Liver (tissue), 9 donors: Measurements from ENCODE around the gene MAP3K21. TPM values are rescaled to one million over a fixed set of nuclear protein-coding genes. Genes with fewer than 3 reads are reported as not detected.

ENCODE experiments used
- DNase-seq: peaks from one replicate; pipeline ENCODE4 v3.0.0-alpha.2; 2017; ENCODE audit warnings: low spot score
- H3K27ac ChIP-seq, 2 donors: one replicate each; pipeline ENCODE4 v1.7.0; 2013; ENCODE audit warnings: inconsistent platforms in 2 of 2, low read length in 2 of 2, control low read depth in 1 of 2, low read depth in 1 of 2, mild to moderate bottlenecking in 1 of 2
- H3K27me3 ChIP-seq, 4 donors: one replicate each; pipeline versions ENCODE4 v1.6.1 to v1.7.0; 2013; ENCODE audit warnings: low read length in 3 of 4, inconsistent platforms in 1 of 4, mild to moderate bottlenecking in 1 of 4, moderate library complexity in 1 of 4; ENCODE audit not compliant: control insufficient read depth in 4 of 4, insufficient read depth in 4 of 4
- H3K36me3 ChIP-seq, 4 donors: one replicate each; pipeline versions ENCODE4 v1.6.1 to v1.7.0; 2013; ENCODE audit warnings: low read length in 3 of 4, mild to moderate bottlenecking in 3 of 4, low read depth in 1 of 4, moderate library complexity in 1 of 4; ENCODE audit not compliant: control insufficient read depth in 4 of 4, insufficient read depth in 3 of 4
- H3K4me1 ChIP-seq, 4 donors: one replicate each; pipeline versions ENCODE4 v1.6.1 to v1.7.0; 2013; ENCODE audit warnings: low read length in 3 of 4, mild to moderate bottlenecking in 3 of 4, moderate library complexity in 1 of 4; ENCODE audit not compliant: control insufficient read depth in 4 of 4, insufficient read depth in 4 of 4
- H3K4me3 ChIP-seq, 3 donors: one replicate each; pipeline versions ENCODE4 v1.6.1 to v1.7.0; 2013; ENCODE audit warnings: low read length in 3 of 3, control low read depth in 1 of 3, low read depth in 1 of 3, mild to moderate bottlenecking in 1 of 3
- H3K9ac ChIP-seq, 2 donors: one replicate each; pipeline ENCODE4 v1.7.0; 2013; ENCODE audit warnings: low read length in 2 of 2, mild to moderate bottlenecking in 2 of 2, moderate library complexity in 2 of 2, control low read depth in 1 of 2, low read depth in 1 of 2
- H3K9me3 ChIP-seq, 4 donors: one replicate each; pipeline versions ENCODE4 v1.6.1 to v1.7.0; 2013; ENCODE audit warnings: low read length in 3 of 4; ENCODE audit not compliant: control insufficient read depth in 4 of 4
- ATF3 ChIP-seq: IDR thresholded peaks from 2 replicates; pipeline ENCODE4 v1.6.1; 2016; ENCODE audit warnings: antibody characterized with exemption
- CTCF ChIP-seq: fragments of 150-350 bp; IDR thresholded peaks from 2 replicates; pipeline ENCODE4 v1.5.1; 2017; ENCODE audit warnings: improper control_type of control experiment, low read depth, low read length; ENCODE audit not compliant: missing input control
- EGR1 ChIP-seq, 2 donors: IDR thresholded peaks; 2 replicates each; pipeline ENCODE4 v1.6.1; 2016 to 2018; ENCODE audit warnings: antibody characterized with exemption in 2 of 2, low read depth in 2 of 2
- FOXA1 ChIP-seq: IDR thresholded peaks from 2 replicates; pipeline ENCODE4 v1.6.1; 2016; ENCODE audit warnings: antibody characterized with exemption
- FOXA2 ChIP-seq: IDR thresholded peaks from 2 replicates; pipeline ENCODE4 v1.6.1; 2016; ENCODE audit warnings: antibody characterized with exemption
- GABPA ChIP-seq, 2 donors: IDR thresholded peaks in 1 of 2; conservative IDR thresholded peaks in 1 of 2; 2 replicates each; pipeline ENCODE4 v1.6.1; 2016; ENCODE audit warnings: antibody characterized with exemption in 2 of 2, mild to moderate bottlenecking in 1 of 2, moderate library complexity in 1 of 2
- HNF4A ChIP-seq, 2 donors: conservative IDR thresholded peaks; 2 replicates each; pipeline ENCODE4 v1.6.1; 2016; ENCODE audit warnings: antibody characterized with exemption in 2 of 2, mild to moderate bottlenecking in 2 of 2
- HNF4G ChIP-seq: IDR thresholded peaks from 2 replicates; pipeline ENCODE4 v1.6.1; 2016; ENCODE audit warnings: antibody characterized with exemption
- JUND ChIP-seq, 2 donors: IDR thresholded peaks; 2 replicates each; pipeline ENCODE4 v1.6.1; 2016; ENCODE audit warnings: antibody characterized with exemption in 2 of 2
- NR2F2 ChIP-seq: IDR thresholded peaks from 2 replicates; pipeline ENCODE4 v1.6.1; 2016; ENCODE audit warnings: antibody characterized with exemption
- RAD21 ChIP-seq, 2 donors: IDR thresholded peaks; 2 replicates each; pipeline ENCODE4 v1.6.1; 2016; ENCODE audit warnings: antibody characterized with exemption in 2 of 2, mild to moderate bottlenecking in 2 of 2
- REST ChIP-seq: IDR thresholded peaks from 2 replicates; pipeline ENCODE4 v1.6.1; 2016; ENCODE audit warnings: antibody characterized with exemption, mild to moderate bottlenecking
- RXRA ChIP-seq, 2 donors: IDR thresholded peaks; 2 replicates each; pipeline ENCODE4 v1.6.1; 2017 to 2018; ENCODE audit warnings: antibody characterized with exemption in 2 of 2, mild to moderate bottlenecking in 1 of 2
- SP1 ChIP-seq: IDR thresholded peaks from 2 replicates; pipeline ENCODE4 v1.6.1; 2018; ENCODE audit warnings: antibody characterized with exemption, mild to moderate bottlenecking
- TAF1 ChIP-seq: conservative IDR thresholded peaks from 2 replicates; pipeline ENCODE4 v1.6.1; 2016; ENCODE audit warnings: antibody characterized with exemption, mild to moderate bottlenecking
- YY1 ChIP-seq: IDR thresholded peaks from 2 replicates; pipeline ENCODE4 v1.6.1; 2016; ENCODE audit warnings: antibody characterized with exemption, mild to moderate bottlenecking
- ZBTB33 ChIP-seq: IDR thresholded peaks from 2 replicates; pipeline ENCODE4 v1.6.1; 2016; ENCODE audit warnings: antibody characterized with exemption
- WGBS: extraction: QIAGEN DNeasy Blood & Tissue Kit; methylation state at CpG from one replicate; pipeline ENCODE4 v1.1.7; 2013; 5-methylcytosine and 5-hydroxymethylcytosine counted together
- polyA plus RNA-seq, 2 donors: library from polyadenylated mRNA; stranded (reverse) in 1 of 2; unstranded in 1 of 2; fragments of 200-250 nt in 1 of 2; fragments of >200 nt in 1 of 2; fragmentation: Nextera tagmentation in 1 of 2; extraction: Ambion mirVana in 1 of 2; gene quantifications; one replicate each; pipeline versions ENCODE4 v1.2.1 to v1.2.3, GENCODE V29; 2013 to 2015
- total RNA-seq, 2 donors: library from RNA; depleted of rRNA; stranded (reverse); fragments of >200 nt; gene quantifications; one replicate each; pipeline ENCODE4 v1.2.3, GENCODE V29; 2014
- donor health status: healthy.
- donor health status: healthy.
- donor health status: healthy.
- donor health status: healthy.
- donor health status: healthy.

Gene MAP3K21
- total and polyA plus RNA-seq, 4 donors = 0.51 to 7.3 (median 1.6) TPM

GRCh38 chr1:233361876-233362275 lies 34.4 kb downstream of the MAP3K21 start:
- TF ChIP-seq NR2F2 (no peak), SP1 (no peak), GABPA (IDR thresholded peaks at IDR 0.05 in 1 of 2, conservative IDR thresholded peaks at IDR 0.05 in 1 of 2) (no peak), HNF4G (no peak), ATF3 (no peak), RXRA (IDR thresholded peaks at IDR 0.05) (no peak), RAD21 (IDR thresholded peaks at IDR 0.05) (no peak), TAF1 (no peak), YY1 (no peak), REST (no peak), FOXA2 (no peak), ZBTB33 (no peak), CTCF (no peak), JUND (IDR thresholded peaks at IDR 0.05) (no peak)
- Histone ChIP-seq H3K4me1 (peaks cover 2 to 52% (median 42%) of the 10 kb centered on the region in 4 donors), H3K27me3 (no peaks in the 10 kb centered on the region), H3K27ac (no peak overlapping the region), H3K9ac (no peak overlapping the region), H3K36me3 (no peaks in the 10 kb centered on the region), H3K4me3 (no peak overlapping the region), H3K9me3 (no peaks in the 10 kb centered on the region)
- WGBS = 85% methylated on average over 19 of the region's 19 CpGs
- no peak for DNase-seq

GRCh38 chr1:233362743-233363142 lies 35.2 kb downstream of the MAP3K21 start:
- DNase-seq = no peak
- TF ChIP-seq REST (no peak), TAF1 (no peak), GABPA (IDR thresholded peaks at IDR 0.05 in 1 of 2, conservative IDR thresholded peaks at IDR 0.05 in 1 of 2) (no peak), HNF4G (no peak), HNF4A (conservative IDR thresholded peaks at IDR 0.05) (no peak), FOXA1 (no peak), NR2F2 (no peak), ATF3 (no peak), YY1 (no peak), EGR1 (IDR thresholded peaks at IDR 0.05; ENCODE audit: low read depth in 2 of 2) (no peak), JUND (IDR thresholded peaks at IDR 0.05) (no peak), FOXA2 (no peak), CTCF (no peak), RXRA (IDR thresholded peaks at IDR 0.05) (no peak), SP1 (no peak), RAD21 (IDR thresholded peaks at IDR 0.05) (no peak)
- H3K9me3 ChIP-seq = no peaks in the 10 kb centered on the region
- no peak overlapping the region for H3K9ac ChIP-seq
- H3K27ac ChIP-seq = no peak overlapping the region
- 95% methylated on average over 1 of the region's 1 CpG for WGBS
- no peaks in the 10 kb centered on the region for H3K27me3 ChIP-seq
- H3K4me3 ChIP-seq = no peak overlapping the region
- no peaks in the 10 kb centered on the region for H3K36me3 ChIP-seq
- peaks cover 2 to 57% (median 48%) of the 10 kb centered on the region in 4 donors for H3K4me1 ChIP-seq
